HCT116 (cell line): ENCODE results near the gene ELOA. TPM values are rescaled to one million over a fixed set of nuclear protein-coding genes. Genes with fewer than 3 reads are reported as not detected.

Experiments
- ATAC-seq: fragments of 200-7000 bp; cut with Tn5 transposase; 2 replicates; pipeline ENCODE4 v1.9.1; 2020; ENCODE audit warnings: mild to moderate bottlenecking, moderate library complexity
- BruUV-seq: library from RNA; stranded (reverse); fragments of 400-500 nt; replicated peaks from 2 replicates; lab custom pipeline; 2021; lab: Mats Ljungman, UMichigan
- CTCF ChIA-PET: fragments of 300-600 bp; sonication (Branson Sonifier 250); formaldehyde crosslinking; loops from one replicate; lab custom pipeline; 2021; ENCODE audit warnings: antibody characterized with exemption; lab: Charles Lee
- POLR2A ChIA-PET: fragments of 300-600, 350-600 bp; sonication (Branson Sonifier 250); formaldehyde crosslinking; loops from one replicate; lab custom pipeline; 2021; ENCODE audit warnings: antibody characterized with exemption; lab: Charles Lee
- RAD21 ChIA-PET, 2 experiments: fragments of 300-600 bp; sonication (Branson Sonifier 250); formaldehyde crosslinking; loops; one replicate each; lab custom pipeline; 2023; ENCODE audit warnings: low total read pairs in 2 of 2; ENCODE audit not compliant: uncharacterized antibody in 2 of 2, unreplicated experiment in 2 of 2, low non-redundant PET in 1 of 2; lab: Charles Lee
- DNase-seq: peaks from one replicate; pipeline ENCODE4 v3.0.0-alpha.2; 2010; ENCODE audit warnings: low read depth, low spot score
- H2AFZ ChIP-seq: fragments of 200-600 bp; shearing (Covaris generic), sonication (generic); 2 replicates; pipeline ENCODE4 v1.6.1; 2017; ENCODE audit warnings: low read depth, mixed run types, mixed read lengths, antibody characterized with exemption, low read length; ENCODE audit not compliant: poor library complexity, severe bottlenecking
- H3K27ac ChIP-seq: 2 replicates; pipeline ENCODE4 v1.5.1; 2012; ENCODE audit warnings: low read depth, low read length
- H3K27me3 ChIP-seq: fragments of 200-600 bp; sonication (generic); 2 replicates; pipeline ENCODE4 v1.6.1; 2016; ENCODE audit warnings: mixed run types, low read length, mixed read lengths; ENCODE audit not compliant: insufficient read depth
- H3K36me3 ChIP-seq, 2 experiments: fragments of 200-500 bp in 1 of 2; fragments of 200-600 bp in 1 of 2; sonication (Bioruptor generic) in 1 of 2; sonication (generic) in 1 of 2; 2 replicates each; pipeline versions ENCODE4 v1.5.1 to v1.6.1; 2014 to 2016; ENCODE audit warnings: low read length in 2 of 2, inconsistent platforms in 1 of 2, mixed read lengths in 1 of 2, mixed run types in 1 of 2; ENCODE audit not compliant: insufficient read depth in 2 of 2, control insufficient read depth in 1 of 2
- H3K4me1 ChIP-seq, 2 experiments: fragments of 200-600 bp in 1 of 2; sonication (generic) in 1 of 2; 2 replicates each; pipeline versions ENCODE4 v1.5.1 to v1.6.1; 2012 to 2017; ENCODE audit warnings: low read length in 2 of 2, inconsistent platforms in 1 of 2, mild to moderate bottlenecking in 1 of 2, mixed read lengths in 1 of 2, mixed run types in 1 of 2, moderate library complexity in 1 of 2; ENCODE audit not compliant: insufficient read depth in 2 of 2, control insufficient read depth in 1 of 2
- H3K4me2 ChIP-seq: fragments of 200-600 bp; sonication (generic); 2 replicates; pipeline ENCODE4 v1.6.1; 2017; ENCODE audit warnings: mixed run types, low read length, mixed read lengths
- H3K4me3 ChIP-seq, 2 experiments: fragments of 200-600 bp in 1 of 2; sonication (generic) in 1 of 2; replicated peaks in 1 of 2; 2 replicates each; pipeline ENCODE4 v1.5.1; 2011 to 2016; ENCODE audit warnings: low read length in 2 of 2, control low read depth in 1 of 2, low read depth in 1 of 2, mild to moderate bottlenecking in 1 of 2, mixed read lengths in 1 of 2, mixed run types in 1 of 2
- H3K79me2 ChIP-seq: fragments of 200-600 bp; sonication (generic); 2 replicates; pipeline ENCODE4 v1.6.1; 2017; ENCODE audit warnings: mild to moderate bottlenecking, mixed run types, low read length, moderate library complexity, mixed read lengths; ENCODE audit not compliant: insufficient read depth
- H3K9ac ChIP-seq: fragments of 200-600 bp; sonication (generic); 2 replicates; pipeline ENCODE4 v1.6.1; 2016; ENCODE audit warnings: low read length, mixed read lengths
- H3K9me2 ChIP-seq: fragments of 200-600 bp; sonication (generic), shearing (Covaris generic); 2 replicates; pipeline ENCODE4 v1.6.1; 2017; ENCODE audit warnings: mixed run types, mild to moderate bottlenecking, moderate library complexity; ENCODE audit not compliant: insufficient read depth
- H3K9me3 ChIP-seq, 2 experiments: fragments of 200-500 bp in 1 of 2; fragments of 200-600 bp in 1 of 2; sonication (Bioruptor generic) in 1 of 2; sonication (generic) in 1 of 2; 2 replicates each; pipeline ENCODE4 v1.6.1; 2014 to 2017; ENCODE audit warnings: low read length in 2 of 2, mixed read lengths in 2 of 2, inconsistent platforms in 1 of 2, low read depth in 1 of 2, mild to moderate bottlenecking in 1 of 2, mixed run types in 1 of 2, moderate library complexity in 1 of 2; ENCODE audit not compliant: control insufficient read depth in 1 of 2, insufficient read depth in 1 of 2
- H4K20me1 ChIP-seq: fragments of 200-600 bp; sonication (generic), shearing (Covaris generic); 2 replicates; pipeline ENCODE4 v1.6.1; 2017; ENCODE audit warnings: mixed run types, mild to moderate bottlenecking, moderate library complexity; ENCODE audit not compliant: insufficient read depth
- ATF3 ChIP-seq: IDR thresholded peaks from 2 replicates; pipeline ENCODE4 v1.6.1; 2012
- CBX3 ChIP-seq: IDR thresholded peaks from 2 replicates; pipeline ENCODE4 v1.6.1; 2012; ENCODE audit warnings: low read depth
- CEBPB ChIP-seq: IDR thresholded peaks from 2 replicates; pipeline ENCODE4 v1.6.1; 2012; ENCODE audit warnings: low read depth
- CTCF ChIP-seq, 3 experiments: fragments of 200-600 bp in 1 of 3; sonication (generic) in 1 of 3; IDR thresholded peaks in 2 of 3; conservative IDR thresholded peaks in 1 of 3; 2 replicates each; pipeline ENCODE4 v1.5.1; 2012 to 2017; ENCODE audit warnings: low read depth in 2 of 3, low read length in 2 of 3, antibody characterized with exemption in 1 of 3, borderline replicate concordance in 1 of 3, control low read depth in 1 of 3, mild to moderate bottlenecking in 1 of 3, mixed read lengths in 1 of 3, mixed run types in 1 of 3, moderate library complexity in 1 of 3; ENCODE audit not compliant: insufficient read depth in 1 of 3
- EGR1 ChIP-seq: IDR thresholded peaks from 2 replicates; pipeline ENCODE4 v1.6.1; 2012; ENCODE audit warnings: low read depth
- EZH2 ChIP-seq: fragments of 200-600 bp; sonication (generic); IDR thresholded peaks from 2 replicates; pipeline ENCODE4 v1.6.1; 2017; ENCODE audit warnings: antibody characterized with exemption, mixed run types
- JUND ChIP-seq: IDR thresholded peaks from 2 replicates; pipeline ENCODE4 v1.6.1; 2012
- MAX ChIP-seq: IDR thresholded peaks from 2 replicates; pipeline ENCODE4 v1.6.1; 2012
- POLR2A ChIP-seq: IDR thresholded peaks from 2 replicates; pipeline ENCODE4 v1.7.0; 2011; ENCODE audit warnings: borderline replicate concordance; ENCODE audit not compliant: insufficient read depth, insufficient read length; ENCODE audit errors: extremely low read depth
- RAD21 ChIP-seq: IDR thresholded peaks from 2 replicates; pipeline ENCODE4 v1.6.1; 2012; ENCODE audit warnings: low read depth, mild to moderate bottlenecking
- REST ChIP-seq: IDR thresholded peaks from 2 replicates; pipeline ENCODE4 v1.6.1; 2012; ENCODE audit warnings: low read depth
- SIN3A ChIP-seq: IDR thresholded peaks from 2 replicates; pipeline ENCODE4 v1.6.1; 2012; ENCODE audit warnings: low read depth
- SP1 ChIP-seq: IDR thresholded peaks from 2 replicates; pipeline ENCODE4 v1.6.1; 2012; ENCODE audit warnings: low read depth
- SRF ChIP-seq: IDR thresholded peaks from 2 replicates; pipeline ENCODE4 v1.6.1; 2012; ENCODE audit warnings: low read depth
- YY1 ChIP-seq: IDR thresholded peaks from 2 replicates; pipeline ENCODE4 v1.6.1; 2011; ENCODE audit warnings: low read length, low read depth, moderate library complexity, mild to moderate bottlenecking; ENCODE audit not compliant: insufficient replicate concordance; ENCODE audit errors: extremely low read depth
- ZBTB33 ChIP-seq: IDR thresholded peaks from 2 replicates; pipeline ENCODE4 v1.6.1; 2011; ENCODE audit warnings: mild to moderate bottlenecking, low read length, moderate library complexity; ENCODE audit not compliant: insufficient replicate concordance; ENCODE audit errors: extremely low read depth
- ZFX ChIP-seq: fragments of 450-650 bp; IDR thresholded peaks from 2 replicates; pipeline ENCODE4 v1.6.1; 2017
- ZNF274 ChIP-seq: fragments of 200-500 bp; sonication (Bioruptor generic); IDR thresholded peaks from 2 replicates; pipeline ENCODE4 v1.6.1; 2014; ENCODE audit warnings: mild to moderate bottlenecking, low read depth, low read length, inconsistent platforms
- intact Hi-C: fragments of 100-400 bp; cut with micrococcal nuclease; formaldehyde crosslinking; loops from 2 replicates; pipeline ENCODE4 v1.10.0; 2022
- total RNA-seq: library from RNA; stranded (reverse); gene quantifications from one replicate; pipeline ENCODE4 v1.2.1, GENCODE V29; 2021; ENCODE audit not compliant: unreplicated experiment

The ELOA gene
- total RNA-seq, 1 experiment from 2014 or later: 39.3 TPM

GRCh38 chr1:23799570-23800399 is 56.5 kb downstream of the ELOA start:
- Histone ChIP-seq H3K27ac (peak overlapping the region; percentile 93), H3K9me2 (no peaks in the 10 kb centered on the region), H3K36me3 (peaks cover 12 to 26% of the 10 kb centered on the region in 2 experiments; a peak in 3 of 4 replicates), H3K9ac (peak overlapping the region; percentile 87), H2AFZ (no peak overlapping the region), H3K27me3 (no peaks in the 10 kb centered on the region), H3K4me1 (peaks cover 10 to 35% of the 10 kb centered on the region in 2 experiments), H3K79me2 (peaks cover 22% of the 10 kb centered on the region; the same call in 1 of the 2 replicates), H3K4me3 (peak overlapping the region; percentile 65 to 94), H3K9me3 (no peaks in the 10 kb centered on the region), H4K20me1 (no peaks in the 10 kb centered on the region), H3K4me2 (peak overlapping the region; percentile 92)
- POLR2A ChIA-PET: interaction anchor here (1.2 to 2.0 kb wide), 3 partner anchors 9 to 20 kb away, joined by 3 to 9 read pairs (median 4); partner anchors contain the start of gene LYPLA2
- ATAC-seq: peak; percentile 64
- RAD21 ChIA-PET: interaction anchor here (0.9 to 1.2 kb wide), 3 partner anchors 28 to 117 kb away, joined by 4 read pairs; no protein-coding TSS in a partner anchor
- TSS peak; percentile 85 for BruUV-seq
- intact Hi-C loops: loop anchor here (1.0 to 5.0 kb wide), 2 partner anchors 21 to 118 kb away; partner anchors contain the start of gene PITHD1
- CTCF ChIA-PET: interaction anchor here (0.6 to 2.7 kb wide), 4 partner anchors 10 to 117 kb away, joined by 3 to 13 read pairs (median 4); no protein-coding TSS in a partner anchor
- DNase-seq: peak; percentile 77
- TF ChIP-seq RAD21 (no peak), ZFX (peak; percentile 64; the same call in 1 of the 2 replicates), ZBTB33 (peak; percentile 19), POLR2A (peak; percentile 62), CEBPB (no peak), JUND (no peak), EGR1 (no peak), MAX (no peak), SP1 (no peak), ATF3 (no peak), EZH2 (no peak), ZNF274 (no peak), SIN3A (no peak), CTCF (IDR thresholded peaks at IDR 0.05 in 2 of 3, conservative IDR thresholded peaks at IDR 0.05 in 1 of 3; ENCODE audit: borderline replicate concordance in 1 of 3, insufficient read depth in 1 of 3, low read depth in 2 of 3, low read length in 2 of 3) (no peak), CBX3 (no peak), SRF (no peak), REST (no peak), YY1 (peak; percentile 81)
